NCI-H82 treated with DMSO at 0.1 percent for 48 hours (cell line): ENCODE data around the gene SIRT2.

Experiments used
- DNase-seq: peaks from one replicate; lab custom pipeline; 2025; ENCODE audit not compliant: unreplicated experiment; lab: John Stamatoyannopoulos, UW

Gene SIRT2

GRCh38 chr19:38920602-38921419 is 21.4 kb upstream of the SIRT2 start:
- DNase-seq = no peak

- no peak for DNase-seq
Observed at GRCh38 chr19:38919837-38920601, 20.6 kb upstream of the SIRT2 start.

DNA sequence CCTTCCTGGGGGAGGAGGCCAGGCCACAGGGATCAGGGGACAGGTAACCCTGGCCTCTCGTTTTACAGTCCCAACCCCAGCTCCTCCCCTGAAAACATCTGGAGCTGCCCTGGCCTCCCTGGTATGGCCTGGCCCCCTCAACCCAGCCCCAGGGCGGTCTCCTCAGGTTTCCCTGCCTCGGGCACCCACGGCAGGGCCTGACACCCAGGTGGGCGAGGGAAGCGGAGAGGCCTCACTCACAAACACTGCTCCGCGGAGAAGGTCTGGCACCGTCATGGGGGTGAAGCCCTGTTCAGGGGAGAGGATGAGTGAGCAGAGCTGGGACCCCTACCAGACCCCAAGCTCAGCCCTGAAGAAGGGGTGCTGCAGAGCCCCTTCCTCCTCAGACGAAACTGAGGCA is 19.1 kb upstream of the SIRT2 start:
- no peak for DNase-seq

GRCh38 chr19:38917921-38918491 is 18.6 kb upstream of the SIRT2 start:
- peak; percentile 8 for DNase-seq

DNA sequence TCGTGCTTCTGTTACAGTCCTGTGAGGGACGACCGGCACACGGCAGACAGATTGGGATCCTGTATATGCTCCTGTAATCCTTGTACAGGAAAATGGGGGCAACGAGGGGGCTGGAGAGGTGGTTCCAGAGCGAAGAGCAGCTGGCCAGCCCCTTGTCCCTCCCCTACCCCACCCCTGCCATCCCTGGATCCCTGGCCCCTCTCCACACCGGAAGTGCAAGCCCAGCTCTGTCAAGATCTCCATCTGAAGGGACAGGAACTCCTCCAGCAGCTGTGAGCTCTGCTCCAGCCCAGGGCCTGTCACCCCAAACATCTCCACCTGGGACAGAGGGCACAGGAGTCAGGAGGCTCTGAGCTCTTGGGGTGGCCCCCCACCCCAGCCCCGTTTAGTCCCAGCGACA is 18.1 kb upstream of the SIRT2 start:
- no peak for DNase-seq

GRCh38 chr19:38915329-38916321 is 16.2 kb upstream of the SIRT2 start:
- no peak for DNase-seq

- no peak for DNase-seq
Observed at GRCh38 chr19:38913958-38914357, 14.5 kb upstream of the SIRT2 start.

DNA sequence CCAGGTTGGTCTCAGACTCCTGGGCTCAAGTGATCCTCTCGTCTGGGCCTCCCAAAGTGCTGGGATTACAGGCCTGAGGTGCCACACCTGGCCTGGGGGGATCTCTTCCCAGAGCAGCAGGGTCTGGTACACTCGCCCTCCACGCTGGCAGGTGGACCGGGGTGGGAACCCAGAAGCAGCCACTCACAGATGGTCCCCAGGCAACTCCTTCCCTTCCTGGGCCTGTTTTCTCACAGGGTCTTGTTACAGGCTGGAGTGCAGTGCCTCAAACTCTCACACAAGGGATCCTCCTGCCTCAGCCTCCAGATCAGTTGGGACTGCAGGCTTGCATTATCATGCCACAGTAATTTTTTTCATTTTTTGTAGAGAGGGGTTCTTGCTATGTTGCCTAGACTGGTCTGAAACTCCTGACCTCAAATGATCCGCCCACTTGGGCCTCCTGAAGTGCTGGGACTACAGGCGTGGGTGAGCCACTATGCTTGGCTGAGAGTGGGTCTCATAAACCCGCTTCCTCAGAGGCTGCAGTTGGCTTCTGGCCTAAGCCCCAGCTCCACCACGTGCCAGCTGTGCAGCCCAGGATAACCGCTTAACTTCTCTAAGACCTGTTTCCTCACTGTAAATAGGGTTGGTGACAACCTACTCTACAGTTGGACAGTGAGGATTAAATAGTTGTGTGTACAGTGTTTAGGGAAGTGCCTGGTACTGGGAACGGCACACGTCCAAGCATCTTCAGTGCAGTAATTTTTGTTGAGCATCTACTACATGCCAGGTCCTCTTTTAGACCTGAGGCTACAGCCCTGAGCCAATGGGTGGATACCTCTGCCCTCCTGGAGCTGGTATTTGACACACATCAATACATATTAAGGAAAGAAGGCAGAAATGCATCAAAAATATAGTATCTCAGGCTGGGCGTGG is 13.4 kb upstream of the SIRT2 start:
- no peak for DNase-seq

DNA sequence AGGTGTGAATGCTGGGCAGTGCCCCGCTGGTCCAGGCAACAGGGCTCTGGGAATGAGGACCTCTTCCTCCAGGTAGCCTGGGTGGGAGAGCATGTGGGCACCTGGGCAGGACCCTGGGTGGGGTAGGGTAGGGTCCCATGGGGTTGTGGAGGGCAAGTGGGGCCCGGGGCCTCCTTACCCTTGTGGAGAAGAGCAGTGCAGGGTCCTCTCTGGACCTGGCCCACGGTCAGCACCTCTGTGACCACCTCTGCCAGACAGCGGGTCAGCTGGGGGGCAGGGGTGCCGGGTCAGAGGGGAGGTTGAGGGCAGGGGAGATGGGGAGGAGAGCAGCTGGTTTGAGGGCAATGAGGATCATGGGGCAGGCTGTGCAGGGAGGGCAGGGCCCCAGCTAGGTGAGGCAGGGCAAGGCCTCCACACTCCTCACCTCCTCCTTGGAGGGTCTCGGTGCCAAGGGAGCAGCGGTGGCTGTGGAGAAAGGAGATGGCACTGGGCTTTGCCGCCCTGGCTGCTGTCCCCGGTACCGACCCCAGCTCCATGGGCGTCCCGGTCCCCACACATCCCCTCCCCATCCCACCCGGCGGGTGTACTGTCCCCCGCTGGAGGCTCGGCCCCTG is 12.1 kb upstream of the SIRT2 start:
- DNase-seq = no peak

DNA sequence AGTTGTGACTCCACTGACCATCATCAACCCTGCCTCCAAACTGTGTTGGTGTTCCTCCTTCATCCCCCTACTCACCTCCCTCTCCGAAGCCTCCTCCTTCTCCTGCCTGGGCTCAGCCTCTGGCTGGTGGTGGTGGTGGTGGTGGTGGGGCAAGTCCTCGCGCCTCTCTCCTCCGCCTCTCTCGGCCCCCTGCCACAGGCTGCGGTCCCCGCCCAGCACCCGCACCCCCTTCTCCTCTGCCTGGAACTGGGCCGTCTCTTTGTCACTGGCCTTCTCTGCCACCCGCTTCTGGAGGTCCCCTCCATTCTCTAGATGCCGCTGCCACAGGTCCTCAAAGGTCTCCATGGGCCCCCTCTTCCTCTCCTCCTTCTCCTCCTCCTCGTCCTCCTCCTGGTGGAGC is 11.1 kb upstream of the SIRT2 start:
- no peak for DNase-seq

DNA sequence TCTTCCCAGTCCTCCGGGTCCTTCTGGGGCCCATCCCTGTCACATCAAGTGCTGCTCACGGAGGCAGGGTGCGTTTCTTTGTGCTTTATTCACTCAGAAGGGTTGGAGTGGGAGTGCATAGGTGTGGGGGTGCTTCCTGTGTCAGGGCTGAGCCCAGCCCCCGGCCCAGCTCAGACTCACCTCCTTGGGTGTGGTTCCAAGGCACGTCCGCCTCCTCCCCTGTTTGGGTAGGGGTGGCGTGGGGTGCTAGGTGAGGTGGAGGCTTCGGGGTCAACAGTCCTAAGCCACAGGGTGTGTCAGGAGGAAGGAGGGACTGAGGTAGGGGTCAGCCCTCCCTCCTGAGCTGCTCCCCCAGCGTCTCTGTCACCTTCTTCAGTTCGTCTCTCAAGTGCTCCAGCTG is 9.5 kb upstream of the SIRT2 start:
- DNase-seq = no peak

- DNase-seq = no peak
Observed at GRCh38 chr19:38907670-38908069, 8.3 kb upstream of the SIRT2 start.

GRCh38 chr19:38907227-38907626 is 7.8 kb upstream of the SIRT2 start:
- no peak for DNase-seq

- no peak for DNase-seq
Observed at GRCh38 chr19:38905620-38906019, 6.2 kb upstream of the SIRT2 start.

GRCh38 chr19:38904581-38905539 is 5.4 kb upstream of the SIRT2 start:
- no peak for DNase-seq

DNA sequence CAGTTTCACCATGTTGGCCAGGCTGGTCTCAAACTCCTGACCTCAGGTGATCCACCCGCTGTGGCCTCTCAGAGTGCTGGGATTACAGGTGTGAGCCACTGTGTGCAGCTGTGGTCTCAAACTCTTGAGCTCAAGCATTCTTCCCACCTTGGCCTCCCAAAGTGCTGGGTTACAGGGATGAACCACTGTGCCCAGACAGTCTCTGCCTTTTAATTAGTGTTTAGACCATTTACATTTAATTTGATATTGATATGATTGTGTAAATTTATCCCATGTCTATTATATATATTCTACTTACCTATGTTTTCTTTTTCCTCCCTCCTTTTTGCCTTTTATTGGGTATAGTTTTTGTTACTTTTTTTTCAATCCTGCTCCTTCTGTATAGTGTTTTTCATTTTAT is 2.3 kb upstream of the SIRT2 start:
- no peak for DNase-seq

- DNase-seq = no peak
Observed at GRCh38 chr19:38900743-38901190, 1.3 kb upstream of the SIRT2 start.

DNA sequence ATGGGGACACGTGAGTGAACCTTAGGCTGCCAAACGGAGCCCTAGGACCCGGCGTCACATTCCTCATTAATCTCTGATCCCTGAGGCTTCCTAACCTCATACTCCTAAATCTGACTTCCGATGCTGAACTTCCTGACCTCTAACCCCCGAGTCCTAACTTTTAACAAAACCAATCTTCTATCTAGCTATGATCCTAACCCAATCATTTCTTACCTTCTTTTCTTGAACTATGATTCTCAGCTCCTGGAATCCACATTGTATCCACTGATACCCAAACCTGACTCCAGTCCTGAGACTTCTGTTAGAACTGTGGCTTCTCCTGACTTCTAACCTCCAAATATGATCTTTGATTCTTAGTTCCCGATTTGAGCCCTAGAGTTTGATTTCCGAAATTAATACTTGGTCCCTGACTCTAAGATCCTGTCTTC is 798 bp upstream of the SIRT2 start:
- DNase-seq = peak; percentile 71
